ENCODE results near the gene ELN. TPM values are rescaled to one million over a fixed set of nuclear protein-coding genes. Genes with fewer than 3 reads are reported as not detected.
"Not testable (repeated sequence)": the region's sequence is repeated elsewhere in the genome, so short reads cannot be mapped to it uniquely, and the experiment has no call there.

Gene ELN
- polyA plus RNA-seq, 6 donors from 2014 or later: not detected

DNA sequence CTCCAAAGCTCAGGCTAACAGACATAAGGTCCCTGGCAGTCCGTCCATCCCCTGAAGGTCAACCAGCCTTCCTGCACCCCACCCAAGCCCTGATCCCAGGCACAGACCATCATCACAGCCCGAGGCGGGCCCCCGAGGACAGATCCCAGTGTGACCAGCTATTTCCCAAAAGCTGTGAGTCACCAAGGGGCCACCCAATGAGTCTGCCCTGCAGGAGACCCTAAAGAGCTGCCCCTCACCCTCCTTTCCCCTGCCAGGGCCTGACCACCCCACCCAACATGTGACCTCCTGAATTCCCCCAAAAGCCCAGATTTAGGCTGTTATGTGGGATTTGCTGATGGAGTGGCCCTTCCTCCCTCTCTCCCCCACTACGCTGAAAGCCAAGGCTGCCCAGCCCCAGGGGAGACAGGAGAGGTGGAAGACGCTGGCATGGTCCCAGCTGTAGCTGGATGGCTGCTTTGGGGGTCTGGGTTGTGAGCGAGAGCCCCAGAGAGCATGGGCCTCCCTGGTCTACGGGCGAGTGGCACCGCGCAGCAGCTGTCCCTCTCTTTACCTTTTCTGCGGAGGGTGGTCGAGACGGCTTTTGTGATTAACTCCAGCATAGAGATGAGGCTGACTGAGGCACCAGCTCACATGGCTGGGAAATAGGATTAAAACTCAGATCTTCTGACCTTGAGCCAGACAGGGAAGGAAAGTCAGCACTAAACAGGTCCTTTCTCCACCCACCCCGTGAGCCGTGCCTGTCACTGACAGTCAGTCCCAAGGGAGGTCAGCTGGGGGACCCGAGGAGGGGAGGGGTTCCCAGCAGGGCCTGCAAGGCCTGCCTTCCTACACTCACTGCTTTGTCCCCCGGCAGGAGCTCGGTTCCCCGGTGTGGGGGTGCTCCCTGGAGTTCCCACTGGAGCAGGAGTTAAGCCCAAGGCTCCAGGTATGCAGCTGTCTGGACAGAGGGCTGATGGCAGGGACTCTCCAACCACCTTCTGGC is 16.7 kb downstream of the ELN start:
- ATAC-seq (ENCODE audit: low read depth in 2 of 2) (no peak), DNase-seq (no peak)
- Mint-ChIP-seq H3K36me3 (no peaks in the 10 kb centered on the region), H3K27me3 (peaks cover 0 to 22% (median 3%) of the 10 kb centered on the region in 3 donors), H3K9me3 (no peaks in the 10 kb centered on the region), H3K4me1 (no peaks in the 10 kb centered on the region), H3K27ac (no peak overlapping the region), H3K4me3 (peak overlapping the region in 1 of 8 donors; percentile 33)

GRCh38 chr7:74046581-74046980 is 18.6 kb downstream of the ELN start:
- not testable (repeated sequence) for DNase-seq; H3K4me3 Mint-ChIP-seq; H3K36me3 Mint-ChIP-seq; H3K9me3 Mint-ChIP-seq; H3K4me1 Mint-ChIP-seq; ATAC-seq (ENCODE audit: low read depth in 2 of 2); H3K27ac Mint-ChIP-seq
- peaks cover 0 to 15% (median 0%) of the 10 kb centered on the region in 3 donors for H3K27me3 Mint-ChIP-seq

GRCh38 chr7:74047804-74048380 is 19.9 kb downstream of the ELN start:
- H3K4me3 Mint-ChIP-seq: no peak overlapping the region
- DNase-seq (no peak), ATAC-seq (ENCODE audit: low read depth in 2 of 2) (no peak)
- peak overlapping the region in 2 of 6 donors; percentile 37 to 72 for H3K27ac Mint-ChIP-seq
- no peaks in the 10 kb centered on the region for H3K9me3 Mint-ChIP-seq
- H3K36me3 Mint-ChIP-seq: no peaks in the 10 kb centered on the region
- H3K4me1 Mint-ChIP-seq: peaks cover 0 to 2% (median 0%) of the 10 kb centered on the region in 3 donors
- peaks cover 0 to 6% (median 0%) of the 10 kb centered on the region in 3 donors for H3K27me3 Mint-ChIP-seq

- no peaks in the 10 kb centered on the region for H3K9me3 Mint-ChIP-seq
- H3K36me3 Mint-ChIP-seq: no peaks in the 10 kb centered on the region
- H3K4me1 Mint-ChIP-seq: peaks cover 0 to 2% (median 0%) of the 10 kb centered on the region in 3 donors
- peaks cover 4 to 11% (median 10%) of the 10 kb centered on the region in 3 donors for H3K27me3 Mint-ChIP-seq
- H3K4me3 Mint-ChIP-seq: no peak overlapping the region
- ATAC-seq (ENCODE audit: low read depth in 2 of 2): no peak
- DNase-seq: no peak
- H3K27ac Mint-ChIP-seq: no peak overlapping the region
Observed at GRCh38 chr7:74048999-74049599, 21.1 kb downstream of the ELN start.

- Mint-ChIP-seq H3K4me3 (no peak overlapping the region), H3K4me1 (peaks cover 0 to 2% (median 0%) of the 10 kb centered on the region in 3 donors), H3K27ac (no peak overlapping the region), H3K36me3 (no peaks in the 10 kb centered on the region), H3K27me3 (peaks cover 4 to 16% (median 14%) of the 10 kb centered on the region in 3 donors), H3K9me3 (peaks cover 0 to 2% (median 0%) of the 10 kb centered on the region in 7 donors)
- DNase-seq (no peak), ATAC-seq (ENCODE audit: low read depth in 2 of 2) (no peak)
Observed at GRCh38 chr7:74049997-74050798, 22.2 kb downstream of the ELN start.

GRCh38 chr7:74051193-74051592 is 23.2 kb downstream of the ELN start:
- Mint-ChIP-seq H3K27ac (no peak overlapping the region), H3K4me3 (no peak overlapping the region), H3K9me3 (peaks cover 0 to 2% (median 0%) of the 10 kb centered on the region in 7 donors), H3K36me3 (no peaks in the 10 kb centered on the region), H3K4me1 (peaks cover 0 to 2% (median 0%) of the 10 kb centered on the region in 3 donors), H3K27me3 (peaks cover 4 to 16% (median 14%) of the 10 kb centered on the region in 3 donors)
- no peak for DNase-seq
- ATAC-seq (ENCODE audit: low read depth in 2 of 2): no peak

DNA sequence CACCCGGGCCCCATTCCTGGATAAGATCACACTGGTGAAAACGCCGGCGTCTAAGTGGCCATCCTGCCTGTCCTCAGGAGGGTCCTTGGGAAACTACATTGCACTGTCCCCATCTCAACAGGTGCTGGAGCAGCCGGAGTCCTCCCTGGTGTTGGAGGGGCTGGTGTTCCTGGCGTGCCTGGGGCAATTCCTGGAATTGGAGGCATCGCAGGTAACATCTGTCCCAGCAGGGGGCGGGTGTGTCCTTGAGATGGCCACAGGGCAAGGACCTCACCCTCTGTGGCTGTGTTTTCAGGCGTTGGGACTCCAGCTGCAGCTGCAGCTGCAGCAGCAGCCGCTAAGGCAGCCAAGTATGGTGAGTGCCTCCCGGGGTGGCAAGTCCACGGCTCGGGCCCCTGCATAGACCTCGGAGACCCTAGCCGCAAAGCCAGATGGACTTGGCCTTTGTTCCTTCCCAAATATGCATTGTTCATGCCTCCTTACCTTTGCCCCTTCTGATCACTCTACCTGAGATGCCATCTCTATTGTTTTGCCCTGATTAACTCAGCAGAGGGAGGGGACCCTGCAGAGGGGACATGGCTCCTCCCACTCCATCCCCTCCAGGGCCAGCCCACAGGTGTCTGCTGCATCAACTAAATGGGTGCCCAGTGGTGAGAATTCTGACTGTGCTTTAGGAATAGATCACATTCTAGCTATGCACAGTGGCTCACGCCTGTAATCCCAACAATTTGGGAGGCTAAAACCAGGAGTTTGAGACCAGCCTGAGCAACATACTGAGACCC is 23.8 kb downstream of the ELN start:
- Mint-ChIP-seq H3K36me3 (no peaks in the 10 kb centered on the region), H3K27ac (no peak overlapping the region), H3K4me1 (peaks cover 0 to 2% (median 0%) of the 10 kb centered on the region in 3 donors), H3K4me3 (no peak overlapping the region), H3K9me3 (peaks cover 0 to 2% (median 0%) of the 10 kb centered on the region in 7 donors), H3K27me3 (peaks cover 4 to 16% (median 14%) of the 10 kb centered on the region in 3 donors)
- no peak for ATAC-seq (ENCODE audit: low read depth in 2 of 2)
- DNase-seq: no peak

DNA sequence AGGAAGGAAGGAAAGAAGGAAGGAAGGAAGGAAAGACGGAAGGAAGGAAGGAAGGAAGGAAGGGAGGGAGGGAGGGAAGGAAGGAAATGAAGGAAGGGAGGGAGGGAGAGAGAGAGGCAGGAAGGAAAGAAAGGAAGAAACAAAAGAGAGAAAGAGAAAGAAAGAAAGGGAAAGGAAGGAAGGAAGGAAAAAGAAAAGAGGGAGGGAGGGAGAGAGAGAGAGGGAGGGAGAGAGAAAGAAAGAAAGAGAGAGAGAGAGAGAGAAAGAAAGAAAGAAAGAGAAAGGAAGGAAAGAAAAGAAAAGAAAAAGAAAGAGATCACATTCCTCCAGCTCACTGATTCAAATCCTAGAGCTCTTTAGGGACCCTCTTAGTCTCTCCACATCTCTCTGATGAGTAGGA is 24.7 kb downstream of the ELN start:
- H3K9me3 Mint-ChIP-seq: peaks cover 0 to 2% (median 0%) of the 10 kb centered on the region in 7 donors
- H3K27me3 Mint-ChIP-seq: peaks cover 4 to 18% (median 15%) of the 10 kb centered on the region in 3 donors
- H3K27ac Mint-ChIP-seq: no peak overlapping the region
- peaks cover 0 to 2% (median 0%) of the 10 kb centered on the region in 3 donors for H3K4me1 Mint-ChIP-seq
- no peak overlapping the region for H3K4me3 Mint-ChIP-seq
- DNase-seq (no peak), ATAC-seq (ENCODE audit: low read depth in 2 of 2) (no peak)
- no peaks in the 10 kb centered on the region for H3K36me3 Mint-ChIP-seq

GRCh38 chr7:74053589-74054186 is 25.7 kb downstream of the ELN start:
- Mint-ChIP-seq H3K4me3 (no peak overlapping the region), H3K9me3 (peaks cover 0 to 2% (median 0%) of the 10 kb centered on the region in 7 donors), H3K27ac (no peak overlapping the region), H3K36me3 (no peaks in the 10 kb centered on the region), H3K4me1 (peaks cover 0 to 5% (median 5%) of the 10 kb centered on the region in 3 donors), H3K27me3 (peaks cover 4 to 28% (median 24%) of the 10 kb centered on the region in 3 donors)
- DNase-seq: no peak
- ATAC-seq (ENCODE audit: low read depth in 2 of 2): no peak

DNA sequence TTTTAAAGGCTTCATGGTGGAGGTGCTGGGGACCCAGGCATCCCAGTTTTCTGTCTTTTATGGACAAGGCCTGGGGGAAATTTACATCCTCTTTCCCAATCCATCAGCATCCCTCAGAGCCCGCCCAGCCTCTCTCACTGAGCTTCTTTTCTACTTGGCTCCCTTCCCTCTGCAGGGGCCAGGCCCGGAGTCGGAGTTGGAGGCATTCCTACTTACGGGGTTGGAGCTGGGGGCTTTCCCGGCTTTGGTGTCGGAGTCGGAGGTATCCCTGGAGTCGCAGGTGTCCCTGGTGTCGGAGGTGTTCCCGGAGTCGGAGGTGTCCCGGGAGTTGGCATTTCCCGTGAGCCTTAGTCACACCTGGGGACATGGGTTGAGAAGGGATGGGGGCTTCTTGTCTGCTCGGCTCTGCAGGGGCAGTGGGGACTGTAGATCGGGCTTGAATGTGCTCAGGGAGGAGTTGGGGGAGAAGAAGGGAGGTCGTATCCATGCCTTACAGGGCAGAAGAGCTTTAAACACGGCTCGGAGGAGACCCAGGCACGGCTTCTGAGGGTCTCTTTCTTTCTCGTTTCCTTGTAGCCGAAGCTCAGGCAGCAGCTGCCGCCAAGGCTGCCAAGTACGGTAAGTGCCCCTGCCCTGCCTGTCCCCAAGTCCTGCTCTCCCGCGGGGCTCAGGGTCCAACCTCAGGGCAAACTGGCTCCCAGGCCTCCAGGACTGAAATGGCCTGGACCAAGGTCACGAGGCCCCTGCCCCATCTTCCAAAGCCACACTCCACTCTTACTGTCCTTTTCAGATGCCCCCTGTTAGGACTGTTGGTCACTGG is 28.3 kb downstream of the ELN start:
- H3K9me3 Mint-ChIP-seq: peaks cover 0 to 2% (median 0%) of the 10 kb centered on the region in 7 donors
- DNase-seq (no peak), ATAC-seq (ENCODE audit: low read depth in 2 of 2) (no peak)
- no peak overlapping the region for H3K27ac Mint-ChIP-seq
- peaks cover 0 to 5% (median 5%) of the 10 kb centered on the region in 3 donors for H3K4me1 Mint-ChIP-seq
- no peak overlapping the region for H3K4me3 Mint-ChIP-seq
- peaks cover 4 to 36% (median 24%) of the 10 kb centered on the region in 3 donors for H3K27me3 Mint-ChIP-seq
- H3K36me3 Mint-ChIP-seq: no peaks in the 10 kb centered on the region

DNA sequence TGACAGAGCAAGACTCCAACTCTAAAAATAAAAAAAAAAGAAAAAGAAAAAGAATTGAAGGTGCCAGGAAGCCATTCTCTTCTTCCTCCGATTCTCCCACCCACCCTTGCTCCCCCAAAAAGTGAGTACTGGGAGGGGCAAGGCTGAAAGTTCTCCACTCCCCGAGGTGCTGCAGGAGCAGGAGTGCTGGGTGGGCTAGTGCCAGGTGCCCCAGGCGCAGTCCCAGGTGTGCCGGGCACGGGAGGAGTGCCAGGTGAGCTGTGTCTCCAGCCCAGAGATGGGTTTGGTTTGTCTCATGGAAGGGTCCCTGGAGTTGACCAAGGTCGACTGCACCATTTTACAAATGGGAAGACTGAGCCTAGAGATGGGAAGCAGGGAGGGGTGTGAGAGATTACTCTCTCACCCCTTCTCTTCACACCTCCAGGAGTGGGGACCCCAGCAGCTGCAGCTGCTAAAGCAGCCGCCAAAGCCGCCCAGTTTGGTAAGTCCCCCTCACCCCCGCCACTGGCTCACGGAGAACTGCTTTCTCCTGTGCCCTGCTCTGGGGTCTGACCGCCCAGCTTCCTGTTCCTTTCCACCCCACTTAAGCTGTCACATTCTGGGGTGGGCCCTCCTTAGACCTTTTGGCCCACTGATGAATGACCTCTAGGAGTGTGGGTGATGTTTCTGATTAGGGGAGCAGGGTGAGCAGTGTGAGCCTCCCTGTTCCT is 29.4 kb downstream of the ELN start:
- Mint-ChIP-seq H3K27me3 (peaks cover 4 to 36% (median 24%) of the 10 kb centered on the region in 3 donors), H3K4me1 (peaks cover 0 to 5% (median 4%) of the 10 kb centered on the region in 3 donors)
- DNase-seq: no peak

More for the DNA sequence above, 29.4 kb downstream of the ELN start:
- H3K36me3 Mint-ChIP-seq: no peaks in the 10 kb centered on the region
- ATAC-seq (ENCODE audit: low read depth in 2 of 2): no peak
- H3K9me3 Mint-ChIP-seq: peaks cover 0 to 2% (median 0%) of the 10 kb centered on the region in 7 donors
- H3K4me3 Mint-ChIP-seq: peak overlapping the region in 1 of 8 donors; percentile 42
- no peak overlapping the region for H3K27ac Mint-ChIP-seq

Measured in naive B cell (primary cell).